Kidney epithelial cell (primary cell): ENCODE data around the gene MSANTD7. TPM values are rescaled to one million over a fixed set of nuclear protein-coding genes. Genes with fewer than 3 reads are reported as not detected.
"Not testable (repeated sequence)": the region's sequence is repeated elsewhere in the genome, so short reads cannot be mapped to it uniquely, and the experiment has no call there.

Experiments
- DNase-seq: peaks from one replicate; pipeline ENCODE4 v3.0.0-alpha.2; 2010; ENCODE audit warnings: low read depth
- H3K27me3 ChIP-seq: 2 replicates; pipeline ENCODE4 v1.6.0; 2011; ENCODE audit warnings: low read length; ENCODE audit not compliant: control insufficient read depth, insufficient read depth
- H3K36me3 ChIP-seq: 2 replicates; pipeline ENCODE4 v1.5.1; 2011; ENCODE audit warnings: low read length; ENCODE audit not compliant: control insufficient read depth, insufficient read depth
- H3K4me3 ChIP-seq: 2 replicates; pipeline ENCODE4 v1.5.1; 2011; ENCODE audit warnings: low read depth, mild to moderate bottlenecking, control low read depth, low read length
- total RNA-seq: library from RNA; depleted of rRNA; stranded (reverse); fragments of >200 nt; gene quantifications from 2 replicates; pipeline ENCODE4 v1.2.3, GENCODE V29; 2015
- TF ChIP-seq, protein P1 (sequence below): IDR thresholded peaks from 2 replicates; pipeline ENCODE4 v1.5.1; 2011; ENCODE audit warnings: mild to moderate bottlenecking, moderate library complexity, low read length, control low read depth, inconsistent platforms; ENCODE audit not compliant: insufficient read depth, poor library complexity, severe bottlenecking

MSANTD7 gene
- total RNA-seq, 1 donor from 2014 or later = 13.4 TPM

DNA sequence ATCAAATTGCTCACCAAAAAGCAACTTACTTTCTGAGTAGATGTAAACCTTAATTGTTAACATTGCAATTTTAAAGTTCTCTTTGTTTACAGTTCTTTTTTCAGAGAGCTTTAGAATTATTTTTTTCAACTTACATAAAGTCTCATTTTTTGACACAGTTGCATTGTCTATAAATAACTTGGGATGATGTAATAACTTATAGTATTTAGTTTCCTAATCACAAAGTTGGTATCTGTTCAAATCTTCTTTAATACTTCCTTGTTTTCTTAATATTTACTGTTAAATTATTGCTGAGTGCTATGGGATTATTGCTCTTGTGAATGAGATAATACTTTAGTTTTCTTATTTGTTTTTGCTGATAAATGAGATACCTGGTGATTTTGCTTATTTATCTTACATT is 21.7 kb downstream of the MSANTD7 start:
- peaks cover 2% of the 10 kb centered on the region for H3K36me3 ChIP-seq
- DNase-seq = no peak
- H3K27me3 ChIP-seq = no peaks in the 10 kb centered on the region

DNA sequence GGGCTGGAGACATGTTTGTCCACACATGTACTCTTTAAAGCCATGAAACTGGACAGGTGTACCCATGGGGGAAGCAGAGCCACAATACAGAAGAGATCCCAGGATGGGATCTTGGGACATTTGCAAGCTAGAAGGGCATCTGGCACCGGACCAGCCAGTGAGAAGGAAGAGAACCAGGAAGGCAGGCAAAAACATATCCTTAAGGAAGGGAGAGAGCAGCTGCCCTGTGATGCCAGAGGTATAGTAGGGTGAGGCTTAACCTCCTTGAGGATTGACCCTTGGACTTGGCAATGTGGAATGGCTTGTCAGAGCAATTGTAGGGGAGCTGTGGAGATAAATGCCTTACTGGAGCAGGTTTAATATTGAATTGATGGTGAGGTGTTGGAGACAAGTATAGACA is 22.7 kb downstream of the MSANTD7 start:
- H3K4me3 ChIP-seq = no peak overlapping the region
- H3K27me3 ChIP-seq = no peaks in the 10 kb centered on the region
- TF ChIP-seq, protein P1, sequence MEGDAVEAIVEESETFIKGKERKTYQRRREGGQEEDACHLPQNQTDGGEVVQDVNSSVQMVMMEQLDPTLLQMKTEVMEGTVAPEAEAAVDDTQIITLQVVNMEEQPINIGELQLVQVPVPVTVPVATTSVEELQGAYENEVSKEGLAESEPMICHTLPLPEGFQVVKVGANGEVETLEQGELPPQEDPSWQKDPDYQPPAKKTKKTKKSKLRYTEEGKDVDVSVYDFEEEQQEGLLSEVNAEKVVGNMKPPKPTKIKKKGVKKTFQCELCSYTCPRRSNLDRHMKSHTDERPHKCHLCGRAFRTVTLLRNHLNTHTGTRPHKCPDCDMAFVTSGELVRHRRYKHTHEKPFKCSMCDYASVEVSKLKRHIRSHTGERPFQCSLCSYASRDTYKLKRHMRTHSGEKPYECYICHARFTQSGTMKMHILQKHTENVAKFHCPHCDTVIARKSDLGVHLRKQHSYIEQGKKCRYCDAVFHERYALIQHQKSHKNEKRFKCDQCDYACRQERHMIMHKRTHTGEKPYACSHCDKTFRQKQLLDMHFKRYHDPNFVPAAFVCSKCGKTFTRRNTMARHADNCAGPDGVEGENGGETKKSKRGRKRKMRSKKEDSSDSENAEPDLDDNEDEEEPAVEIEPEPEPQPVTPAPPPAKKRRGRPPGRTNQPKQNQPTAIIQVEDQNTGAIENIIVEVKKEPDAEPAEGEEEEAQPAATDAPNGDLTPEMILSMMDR = no peak
- H3K36me3 ChIP-seq = peaks cover 2% of the 10 kb centered on the region
- DNase-seq = no peak

More for the DNA sequence above, 21.7 kb downstream of the MSANTD7 start:
- H3K4me3 ChIP-seq = no peak overlapping the region
- TF ChIP-seq, protein P1 = no peak

DNA sequence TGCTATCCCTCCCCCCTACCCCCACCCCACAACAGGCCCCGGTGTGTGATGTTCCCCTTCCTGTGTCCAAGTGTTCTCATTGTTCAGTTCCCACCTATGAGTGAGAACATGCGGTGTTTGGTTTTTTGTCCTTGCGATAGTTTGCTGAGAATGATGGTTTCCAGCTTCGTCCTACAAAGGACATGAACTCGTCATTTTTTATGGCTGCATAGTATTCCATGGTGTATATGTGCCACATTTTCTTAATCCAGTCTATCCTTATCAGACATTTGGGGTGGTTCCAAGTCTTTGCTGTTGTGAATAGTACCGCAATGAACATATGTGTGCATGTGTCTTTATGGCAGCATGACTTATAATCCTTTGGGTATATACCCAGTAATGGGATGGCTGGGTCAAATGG is 26.4 kb downstream of the MSANTD7 start:
- not testable (repeated sequence) for H3K27me3 ChIP-seq, H3K4me3 ChIP-seq, DNase-seq, H3K36me3 ChIP-seq

DNA sequence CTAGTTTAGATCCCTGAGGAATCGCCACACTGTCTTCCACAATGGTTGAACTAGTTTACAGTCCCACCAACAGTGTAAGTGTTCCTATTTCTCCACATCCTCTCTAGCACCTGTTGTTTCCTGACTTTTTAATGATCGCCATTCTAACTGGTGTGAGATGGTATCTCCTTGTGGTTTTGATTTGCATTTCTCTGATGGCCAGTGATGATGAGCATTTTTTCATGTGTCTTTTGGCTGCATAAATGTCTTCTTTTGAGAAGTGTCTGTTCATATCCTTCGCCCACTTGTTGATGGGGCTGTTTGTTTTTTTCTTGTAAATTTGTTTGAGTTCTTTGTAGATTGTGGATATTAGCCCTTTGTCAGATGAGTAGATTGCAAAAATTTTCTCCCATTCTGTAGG is 26.8 kb downstream of the MSANTD7 start:
- H3K4me3 ChIP-seq, H3K27me3 ChIP-seq, DNase-seq, H3K36me3 ChIP-seq: not testable (repeated sequence)

DNA sequence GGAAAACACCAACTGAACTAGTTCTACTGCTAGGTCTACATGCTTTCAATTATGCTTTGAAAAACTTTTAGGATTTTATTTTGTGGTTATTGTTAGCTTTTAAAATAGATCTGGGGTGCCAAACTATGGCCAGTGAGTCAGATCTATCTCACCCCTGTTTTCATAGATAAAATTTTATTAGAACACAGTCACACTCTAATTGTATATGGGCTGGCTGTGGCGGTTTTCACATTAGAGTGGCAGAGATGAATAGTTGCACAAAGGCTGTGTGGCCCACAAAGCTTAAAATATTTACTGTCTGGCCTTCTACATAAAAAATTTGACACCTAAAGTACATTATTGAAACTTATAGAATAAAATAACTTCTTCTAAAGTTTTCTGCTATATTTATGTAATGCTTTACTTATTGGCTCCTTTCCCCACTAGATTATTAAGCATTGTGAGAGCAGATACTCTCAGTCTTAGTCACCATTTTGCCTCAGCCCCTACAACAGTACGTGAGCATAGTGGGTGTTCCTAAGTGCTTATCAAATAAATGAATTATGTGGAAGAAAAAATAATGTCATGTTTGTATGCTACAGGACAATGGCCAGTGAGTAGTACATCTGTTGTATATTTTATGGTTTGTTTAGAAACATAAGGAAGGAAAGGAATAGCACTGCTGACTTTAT is 35.1 kb downstream of the MSANTD7 start:
- no peak overlapping the region for H3K4me3 ChIP-seq
- no peaks in the 10 kb centered on the region for H3K27me3 ChIP-seq
- TF ChIP-seq, protein P1 = no peak
- H3K36me3 ChIP-seq = no peaks in the 10 kb centered on the region
- no peak for DNase-seq

DNA sequence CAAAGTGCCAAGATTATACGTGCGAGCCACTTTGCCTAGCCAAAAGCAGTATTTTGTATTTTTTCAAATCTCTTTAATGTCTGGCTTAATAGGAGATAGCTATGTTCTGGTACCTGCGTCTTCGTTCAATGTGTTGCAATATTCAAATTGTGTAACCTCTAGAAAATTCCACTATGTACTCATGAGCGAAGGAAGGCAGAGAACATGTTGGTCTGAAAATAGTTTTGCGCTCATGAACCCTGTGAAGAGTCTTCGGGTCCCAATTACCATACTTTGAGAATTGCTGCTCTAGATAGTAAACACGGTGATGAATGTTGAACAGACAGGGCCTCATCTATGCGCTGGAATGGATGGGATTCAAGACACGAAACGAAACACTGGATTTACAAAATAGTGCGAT is 37.8 kb downstream of the MSANTD7 start:
- TF ChIP-seq, protein P1 = no peak
- no peak for DNase-seq
- Histone ChIP-seq H3K4me3 (no peak overlapping the region), H3K27me3 (no peaks in the 10 kb centered on the region), H3K36me3 (no peaks in the 10 kb centered on the region)

DNA sequence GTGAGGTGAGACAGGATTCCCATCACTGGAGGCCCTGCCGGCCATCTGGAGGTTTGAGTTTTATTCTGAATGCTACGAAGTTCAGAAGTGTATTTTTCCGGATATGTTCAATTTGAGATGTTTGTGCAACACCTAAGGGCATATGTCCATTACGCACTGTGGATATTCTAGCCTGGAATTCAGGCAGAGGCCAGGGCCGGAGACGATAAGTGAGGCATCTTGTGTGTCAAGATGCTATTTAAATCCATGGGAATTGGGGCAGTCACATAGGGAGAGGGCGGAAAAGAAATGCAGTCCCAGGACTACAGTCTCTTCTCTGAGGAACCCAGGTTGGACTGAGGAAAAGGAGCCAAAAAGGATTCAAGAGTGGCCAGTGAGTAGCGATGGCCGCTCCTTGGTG is 38.7 kb downstream of the MSANTD7 start:
- TF ChIP-seq, protein P1 = no peak
- no peaks in the 10 kb centered on the region for H3K27me3 ChIP-seq
- DNase-seq = no peak
- no peak overlapping the region for H3K4me3 ChIP-seq
- no peaks in the 10 kb centered on the region for H3K36me3 ChIP-seq
